ENCODE measurements around the gene RPL6. TPM values are rescaled to one million over a fixed set of nuclear protein-coding genes. Genes with fewer than 3 reads are reported as not detected.

Gene RPL6
- total and polyA plus RNA-seq, 4 donors = 182 to 610 (median 522) TPM

DNA sequence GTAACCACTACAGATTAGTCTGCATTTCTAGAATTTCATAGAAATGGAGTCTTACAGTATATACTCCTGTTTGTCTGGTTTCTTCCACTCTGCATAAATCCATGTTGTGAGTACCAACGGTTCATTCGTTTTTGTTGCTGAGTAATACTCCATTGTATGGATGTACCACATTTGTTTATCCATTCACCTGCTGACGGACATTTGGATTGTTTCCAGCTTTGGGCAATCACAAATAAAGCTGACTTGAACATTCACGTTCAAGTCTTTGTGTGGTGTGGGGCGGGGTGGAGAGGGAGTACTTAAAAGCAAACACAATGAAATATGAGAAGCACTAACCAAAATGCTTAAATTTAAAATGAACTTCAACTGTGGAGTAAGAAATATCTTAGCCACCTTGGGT, 34.3 kb downstream of the RPL6 start:
- WGBS = 70% methylated on average over 5 of the region's 5 CpGs
- no peaks in the 10 kb centered on the region for H3K36me3 ChIP-seq (ENCODE audit: control insufficient read depth in 4 of 4, insufficient read depth in 3 of 4, low read depth in 1 of 4, low read length in 3 of 4)

DNA sequence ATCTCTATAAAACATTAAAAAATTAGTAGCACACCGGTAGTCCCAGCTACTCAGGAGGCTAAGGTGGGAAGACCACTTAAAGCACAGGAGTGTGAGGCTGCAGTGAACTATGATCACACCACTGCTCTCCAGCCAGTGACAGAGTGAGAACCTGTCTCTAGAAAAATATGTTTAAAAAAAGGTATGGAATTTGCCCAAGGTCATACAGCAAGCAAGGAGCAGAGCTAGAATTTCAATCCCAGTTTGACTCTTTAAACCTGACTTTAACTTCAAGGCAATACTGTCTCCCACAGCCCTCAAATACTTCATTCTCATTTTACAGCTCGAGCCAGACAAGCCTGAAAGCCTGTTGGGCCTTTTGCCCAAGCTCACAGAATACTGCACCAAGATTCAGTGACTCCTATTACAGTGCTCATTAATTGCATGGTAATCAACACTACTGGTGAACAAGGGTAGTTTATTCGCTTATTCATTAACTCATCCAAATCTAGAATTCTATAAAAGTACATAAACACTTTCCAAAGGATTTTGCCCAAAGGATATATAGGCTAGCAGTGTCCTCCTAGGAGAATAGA, 35.2 kb downstream of the RPL6 start:
- DNase-seq (ENCODE audit: low spot score) = no peak
- no peaks in the 10 kb centered on the region for H3K4me1 ChIP-seq (ENCODE audit: control insufficient read depth in 4 of 4, insufficient read depth in 4 of 4, low read length in 3 of 4)
- H3K9me3 ChIP-seq (ENCODE audit: control insufficient read depth in 4 of 4, low read length in 3 of 4) = no peaks in the 10 kb centered on the region
- H3K27ac ChIP-seq (ENCODE audit: low read depth in 1 of 2, low read length in 2 of 2) = no peak overlapping the region
- TF ChIP-seq FOXA1 (IDR thresholded peaks at IDR 0.05) = no peak
- no peak for TF ChIP-seq HNF4G (IDR thresholded peaks at IDR 0.05)
- TF ChIP-seq, protein P1, sequence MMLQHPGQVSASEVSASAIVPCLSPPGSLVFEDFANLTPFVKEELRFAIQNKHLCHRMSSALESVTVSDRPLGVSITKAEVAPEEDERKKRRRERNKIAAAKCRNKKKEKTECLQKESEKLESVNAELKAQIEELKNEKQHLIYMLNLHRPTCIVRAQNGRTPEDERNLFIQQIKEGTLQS (IDR thresholded peaks at IDR 0.05) = no peak
- TF ChIP-seq NR2F2 (IDR thresholded peaks at IDR 0.05) = no peak
- TF ChIP-seq HNF4A (conservative IDR thresholded peaks at IDR 0.05) = no peak
- no peak for TF ChIP-seq EGR1 (IDR thresholded peaks at IDR 0.05; ENCODE audit: low read depth in 2 of 2)
- TF ChIP-seq RAD21 (IDR thresholded peaks at IDR 0.05) = no peak
- no peaks in the 10 kb centered on the region for H3K27me3 ChIP-seq (ENCODE audit: control insufficient read depth in 4 of 4, insufficient read depth in 4 of 4, low read length in 3 of 4)
- H3K4me3 ChIP-seq (ENCODE audit: low read depth in 1 of 3, low read length in 3 of 3) = no peak overlapping the region
- 97% methylated on average over 3 of the region's 3 CpGs for WGBS
- H3K9ac ChIP-seq (ENCODE audit: low read depth in 1 of 2, low read length in 2 of 2) = no peak overlapping the region
- H3K36me3 ChIP-seq (ENCODE audit: control insufficient read depth in 4 of 4, insufficient read depth in 3 of 4, low read depth in 1 of 4, low read length in 3 of 4) = no peaks in the 10 kb centered on the region

More for the DNA sequence above, 34.3 kb downstream of the RPL6 start:
- no peak for DNase-seq (ENCODE audit: low spot score)
- no peak overlapping the region for H3K27ac ChIP-seq (ENCODE audit: low read depth in 1 of 2, low read length in 2 of 2)
- TF ChIP-seq SP1 (IDR thresholded peaks at IDR 0.05) (no peak), YY1 (IDR thresholded peaks at IDR 0.05) (no peak), GABPA (IDR thresholded peaks at IDR 0.05 in 1 of 2, conservative IDR thresholded peaks at IDR 0.05 in 1 of 2) (no peak), HNF4A (conservative IDR thresholded peaks at IDR 0.05) (no peak), HNF4G (IDR thresholded peaks at IDR 0.05) (no peak), TAF1 (conservative IDR thresholded peaks at IDR 0.05) (no peak), JUND (IDR thresholded peaks at IDR 0.05) (no peak), RAD21 (IDR thresholded peaks at IDR 0.05) (no peak), FOXA1 (IDR thresholded peaks at IDR 0.05) (no peak), EGR1 (IDR thresholded peaks at IDR 0.05; ENCODE audit: low read depth in 2 of 2) (no peak), FOXA2 (IDR thresholded peaks at IDR 0.05) (no peak)
- TF ChIP-seq, protein P1 (IDR thresholded peaks at IDR 0.05) = no peak
- TF ChIP-seq, protein P2, sequence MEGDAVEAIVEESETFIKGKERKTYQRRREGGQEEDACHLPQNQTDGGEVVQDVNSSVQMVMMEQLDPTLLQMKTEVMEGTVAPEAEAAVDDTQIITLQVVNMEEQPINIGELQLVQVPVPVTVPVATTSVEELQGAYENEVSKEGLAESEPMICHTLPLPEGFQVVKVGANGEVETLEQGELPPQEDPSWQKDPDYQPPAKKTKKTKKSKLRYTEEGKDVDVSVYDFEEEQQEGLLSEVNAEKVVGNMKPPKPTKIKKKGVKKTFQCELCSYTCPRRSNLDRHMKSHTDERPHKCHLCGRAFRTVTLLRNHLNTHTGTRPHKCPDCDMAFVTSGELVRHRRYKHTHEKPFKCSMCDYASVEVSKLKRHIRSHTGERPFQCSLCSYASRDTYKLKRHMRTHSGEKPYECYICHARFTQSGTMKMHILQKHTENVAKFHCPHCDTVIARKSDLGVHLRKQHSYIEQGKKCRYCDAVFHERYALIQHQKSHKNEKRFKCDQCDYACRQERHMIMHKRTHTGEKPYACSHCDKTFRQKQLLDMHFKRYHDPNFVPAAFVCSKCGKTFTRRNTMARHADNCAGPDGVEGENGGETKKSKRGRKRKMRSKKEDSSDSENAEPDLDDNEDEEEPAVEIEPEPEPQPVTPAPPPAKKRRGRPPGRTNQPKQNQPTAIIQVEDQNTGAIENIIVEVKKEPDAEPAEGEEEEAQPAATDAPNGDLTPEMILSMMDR (IDR thresholded peaks at IDR 0.05; ENCODE audit: low read depth, low read length, missing input control) = no peak
- TF ChIP-seq, protein P3, sequence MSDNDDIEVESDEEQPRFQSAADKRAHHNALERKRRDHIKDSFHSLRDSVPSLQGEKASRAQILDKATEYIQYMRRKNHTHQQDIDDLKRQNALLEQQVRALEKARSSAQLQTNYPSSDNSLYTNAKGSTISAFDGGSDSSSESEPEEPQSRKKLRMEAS (IDR thresholded peaks at IDR 0.05) = no peak
- TF ChIP-seq, protein P4, sequence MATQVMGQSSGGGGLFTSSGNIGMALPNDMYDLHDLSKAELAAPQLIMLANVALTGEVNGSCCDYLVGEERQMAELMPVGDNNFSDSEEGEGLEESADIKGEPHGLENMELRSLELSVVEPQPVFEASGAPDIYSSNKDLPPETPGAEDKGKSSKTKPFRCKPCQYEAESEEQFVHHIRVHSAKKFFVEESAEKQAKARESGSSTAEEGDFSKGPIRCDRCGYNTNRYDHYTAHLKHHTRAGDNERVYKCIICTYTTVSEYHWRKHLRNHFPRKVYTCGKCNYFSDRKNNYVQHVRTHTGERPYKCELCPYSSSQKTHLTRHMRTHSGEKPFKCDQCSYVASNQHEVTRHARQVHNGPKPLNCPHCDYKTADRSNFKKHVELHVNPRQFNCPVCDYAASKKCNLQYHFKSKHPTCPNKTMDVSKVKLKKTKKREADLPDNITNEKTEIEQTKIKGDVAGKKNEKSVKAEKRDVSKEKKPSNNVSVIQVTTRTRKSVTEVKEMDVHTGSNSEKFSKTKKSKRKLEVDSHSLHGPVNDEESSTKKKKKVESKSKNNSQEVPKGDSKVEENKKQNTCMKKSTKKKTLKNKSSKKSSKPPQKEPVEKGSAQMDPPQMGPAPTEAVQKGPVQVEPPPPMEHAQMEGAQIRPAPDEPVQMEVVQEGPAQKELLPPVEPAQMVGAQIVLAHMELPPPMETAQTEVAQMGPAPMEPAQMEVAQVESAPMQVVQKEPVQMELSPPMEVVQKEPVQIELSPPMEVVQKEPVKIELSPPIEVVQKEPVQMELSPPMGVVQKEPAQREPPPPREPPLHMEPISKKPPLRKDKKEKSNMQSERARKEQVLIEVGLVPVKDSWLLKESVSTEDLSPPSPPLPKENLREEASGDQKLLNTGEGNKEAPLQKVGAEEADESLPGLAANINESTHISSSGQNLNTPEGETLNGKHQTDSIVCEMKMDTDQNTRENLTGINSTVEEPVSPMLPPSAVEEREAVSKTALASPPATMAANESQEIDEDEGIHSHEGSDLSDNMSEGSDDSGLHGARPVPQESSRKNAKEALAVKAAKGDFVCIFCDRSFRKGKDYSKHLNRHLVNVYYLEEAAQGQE (IDR thresholded peaks at IDR 0.05) = no peak
- H3K4me3 ChIP-seq (ENCODE audit: low read depth in 1 of 3, low read length in 3 of 3) = no peak overlapping the region
- no peak overlapping the region for H3K9ac ChIP-seq (ENCODE audit: low read depth in 1 of 2, low read length in 2 of 2)
- no peaks in the 10 kb centered on the region for H3K27me3 ChIP-seq (ENCODE audit: control insufficient read depth in 4 of 4, insufficient read depth in 4 of 4, low read length in 3 of 4)
- H3K4me1 ChIP-seq (ENCODE audit: control insufficient read depth in 4 of 4, insufficient read depth in 4 of 4, low read length in 3 of 4) = no peaks in the 10 kb centered on the region
- no peaks in the 10 kb centered on the region for H3K9me3 ChIP-seq (ENCODE audit: control insufficient read depth in 4 of 4, low read length in 3 of 4)
